ENCODE results near the gene GLRX3. TPM values are rescaled to one million over a fixed set of nuclear protein-coding genes. Genes with fewer than 3 reads are reported as not detected.

GLRX3 gene
- total and polyA plus RNA-seq, 2 of the 13 experiments (the other 11 are each of a cell fraction or from before 2014, with no cell fraction given): 91.4 to 135 TPM

- DNase-seq (ENCODE audit: low spot score) (no peak), FAIRE-seq (no peak), ATAC-seq (no peak)
- intact Hi-C loops (cut with micrococcal nuclease; ENCODE audit: unreplicated experiment) (no loop called here), in situ Hi-C loops (cut with HindIII; ENCODE audit: extremely low pct_ligation_motif_present, low pct_unique_long_range_greater_than_20kb) (loop anchor here (25.0 kb wide), 1 partner anchor 1696 kb away; no protein-coding TSS in a partner anchor)
- CTCF ChIA-PET (ENCODE audit: low intra/inter-chr PET ratio, low total read pairs): no interaction called here
- Histone ChIP-seq H3K36me3 (replicated peaks in 1 of 2; ENCODE audit: control insufficient read depth in 1 of 2, insufficient read depth in 2 of 2, low read length in 2 of 2) (no peaks in the 10 kb centered on the region), H2AFZ (ENCODE audit: low read length) (no peak overlapping the region), H3K4me3 (replicated peaks in 1 of 3; ENCODE audit: insufficient read depth in 1 of 3, low read depth in 2 of 3, low read length in 3 of 3) (no peak overlapping the region), H3K27ac (ENCODE audit: extremely low read length, insufficient read depth, low read length) (no peak overlapping the region), H3K9me3 (ENCODE audit: low read length) (no peaks in the 10 kb centered on the region), H4K20me1 (ENCODE audit: insufficient read depth, low read length) (no peaks in the 10 kb centered on the region), H3K4me1 (ENCODE audit: insufficient read depth, low read length) (no peaks in the 10 kb centered on the region), H3K4me2 (ENCODE audit: low read depth, low read length) (no peak overlapping the region), H3K27me3 (ENCODE audit: control insufficient read depth in 1 of 2, insufficient read depth in 2 of 2, low read length in 2 of 2) (no peaks in the 10 kb centered on the region), H3K79me2 (ENCODE audit: insufficient read depth, low read length) (no peaks in the 10 kb centered on the region), H3K9ac (ENCODE audit: insufficient read depth, low read depth, low read length) (no peak overlapping the region)
- no peak for TF ChIP-seq MAFF (IDR thresholded peaks at IDR 0.05; ENCODE audit: low read depth, low read length)
- no peak for TF ChIP-seq PPARG (CRISPR knock-in tag; conservative IDR thresholded peaks at IDR 0.05)
- TF ChIP-seq WIZ (CRISPR knock-in tag; IDR thresholded peaks at IDR 0.05): no peak
- no peak for TF ChIP-seq PRMT3 (CRISPR knock-in tag; IDR thresholded peaks at IDR 0.05; ENCODE audit: borderline replicate concordance, low read depth)
- no peak for TF ChIP-seq SP5 (CRISPR knock-in tag; IDR thresholded peaks at IDR 0.05; ENCODE audit: borderline replicate concordance, low read depth)
- TF ChIP-seq ZFP41 (CRISPR knock-in tag; IDR thresholded peaks at IDR 0.05; ENCODE audit: borderline replicate concordance): no peak
- no peak for TF ChIP-seq HNF4A (CRISPR knock-in tag; IDR thresholded peaks at IDR 0.05)
- POLR2A ChIA-PET: no interaction called here
- over 99% methylated on average over 16 of the region's 22 CpGs for WGBS (ENCODE audit: low lambda C conversion rate)
- BruUV-seq (replicated peaks): no TSS peak
Observed at GRCh38 chr10:130191380-130191779, 55.2 kb downstream of the GLRX3 start.

- POLR2A ChIA-PET: no interaction called here
- no TSS peak for BruUV-seq (replicated peaks)
Observed at GRCh38 chr10:130192276-130192848, 56.2 kb downstream of the GLRX3 start.

More at GRCh38 chr10:130192276-130192848, 56.2 kb downstream of the GLRX3 start:
- no peak overlapping the region for H2AFZ ChIP-seq (ENCODE audit: low read length)
- H3K4me2 ChIP-seq (ENCODE audit: low read depth, low read length): no peak overlapping the region
- DNase-seq (ENCODE audit: low spot score) (no peak), FAIRE-seq (no peak), ATAC-seq (no peak)
- H3K79me2 ChIP-seq (ENCODE audit: insufficient read depth, low read length): no peaks in the 10 kb centered on the region
- no peak for TF ChIP-seq CSRNP1 (CRISPR knock-in tag; IDR thresholded peaks at IDR 0.05)
- TF ChIP-seq NR2F1 (CRISPR knock-in tag; IDR thresholded peaks at IDR 0.05): no peak
- no peak for TF ChIP-seq WIZ (CRISPR knock-in tag; IDR thresholded peaks at IDR 0.05)
- TF ChIP-seq KLF6 (CRISPR knock-in tag; IDR thresholded peaks at IDR 0.05): no peak
- TF ChIP-seq ZNF878 (CRISPR knock-in tag; IDR thresholded peaks at IDR 0.05): no peak
- TF ChIP-seq ZSCAN22 (CRISPR knock-in tag; IDR thresholded peaks at IDR 0.05): no peak
- no peak for TF ChIP-seq ZNF567 (CRISPR knock-in tag; IDR thresholded peaks at IDR 0.05; ENCODE audit: borderline replicate concordance)
- no peak for TF ChIP-seq RBFOX2 (IDR thresholded peaks at IDR 0.05; ENCODE audit: low read depth, low read length)
- TF ChIP-seq ZNF326 (CRISPR knock-in tag; IDR thresholded peaks at IDR 0.05; ENCODE audit: borderline replicate concordance): no peak
- H3K9ac ChIP-seq (ENCODE audit: insufficient read depth, low read depth, low read length): no peak overlapping the region
- CTCF ChIA-PET (ENCODE audit: low intra/inter-chr PET ratio, low total read pairs): no interaction called here
- 90% methylated on average over 8 of the region's 10 CpGs for WGBS (ENCODE audit: low lambda C conversion rate)
- no peaks in the 10 kb centered on the region for H3K4me1 ChIP-seq (ENCODE audit: insufficient read depth, low read length)
- H3K9me3 ChIP-seq (ENCODE audit: low read length): no peaks in the 10 kb centered on the region
- H3K27me3 ChIP-seq (ENCODE audit: control insufficient read depth in 1 of 2, insufficient read depth in 2 of 2, low read length in 2 of 2): no peaks in the 10 kb centered on the region
- no peaks in the 10 kb centered on the region for H4K20me1 ChIP-seq (ENCODE audit: insufficient read depth, low read length)
- H3K4me3 ChIP-seq (replicated peaks in 1 of 3; ENCODE audit: insufficient read depth in 1 of 3, low read depth in 2 of 3, low read length in 3 of 3): no peak overlapping the region
- in situ Hi-C loops (cut with HindIII; ENCODE audit: extremely low pct_ligation_motif_present, low pct_unique_long_range_greater_than_20kb) (loop anchor here (25.0 kb wide), 1 partner anchor 1695 kb away; no protein-coding TSS in a partner anchor), intact Hi-C loops (cut with micrococcal nuclease; ENCODE audit: unreplicated experiment) (no loop called here)
- H3K27ac ChIP-seq (ENCODE audit: extremely low read length, insufficient read depth, low read length): no peak overlapping the region
- no peaks in the 10 kb centered on the region for H3K36me3 ChIP-seq (replicated peaks in 1 of 2; ENCODE audit: control insufficient read depth in 1 of 2, insufficient read depth in 2 of 2, low read length in 2 of 2)

Measured in HepG2 (cell line).